IPS-11a (cell line): ENCODE data around the gene SPOCD1.

ENCODE experiments used
- H3K4me3 ChIP-seq: one replicate; pipeline ENCODE4 v1.5.1; 2013; ENCODE audit warnings: low read depth, low read length, control low read depth

Gene SPOCD1

DNA sequence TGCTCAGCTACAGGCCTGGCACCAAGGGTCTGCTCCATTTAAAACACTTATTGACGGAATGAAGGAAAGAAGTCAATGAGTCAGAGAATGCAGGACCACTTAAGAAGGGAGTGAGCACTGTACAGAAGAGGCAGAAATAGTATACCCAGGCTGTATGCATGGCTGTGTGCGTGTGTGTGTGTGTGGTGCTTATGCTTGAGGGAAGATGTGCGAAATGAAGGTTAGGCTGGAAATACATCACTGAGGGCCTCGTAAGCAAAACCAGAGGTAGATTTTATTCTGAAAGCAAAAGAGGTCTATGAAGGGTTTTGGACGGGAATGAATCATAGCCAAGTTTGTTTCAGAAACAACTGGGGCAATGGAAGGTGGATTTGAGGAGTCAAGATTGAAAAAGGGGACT lies 42.0 kb downstream of the SPOCD1 start:
- no peak overlapping the region for H3K4me3 ChIP-seq

DNA sequence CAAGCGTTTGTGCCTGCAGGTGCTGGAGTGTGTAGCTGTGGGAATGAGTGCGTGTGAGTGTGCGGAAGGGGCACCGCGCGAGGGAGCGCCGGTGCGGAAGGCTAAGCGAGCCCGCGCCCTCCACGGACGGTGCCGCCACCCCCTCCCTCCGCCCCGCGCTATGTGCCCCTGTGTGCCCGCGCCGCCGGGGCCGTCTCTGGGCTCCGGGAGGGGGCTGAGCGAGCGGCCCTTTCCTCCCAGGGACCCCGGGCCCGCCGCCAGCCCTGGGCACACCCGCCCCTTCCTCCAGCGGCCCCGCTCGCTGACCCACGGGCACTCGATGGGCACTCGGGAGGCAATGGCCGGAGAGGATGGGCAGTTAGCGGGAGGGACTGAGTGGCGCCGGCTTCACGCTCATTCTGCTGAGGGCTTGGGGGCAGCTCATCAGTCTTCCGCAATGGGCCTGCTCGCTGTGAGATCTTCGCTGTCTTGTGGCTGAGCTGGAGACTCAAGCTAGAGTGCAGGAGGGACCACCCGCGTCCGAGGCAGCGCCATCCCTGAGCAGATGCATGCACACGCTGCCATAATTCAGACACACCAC lies 43.1 kb downstream of the SPOCD1 start:
- peak overlapping the region; percentile 43 for H3K4me3 ChIP-seq

DNA sequence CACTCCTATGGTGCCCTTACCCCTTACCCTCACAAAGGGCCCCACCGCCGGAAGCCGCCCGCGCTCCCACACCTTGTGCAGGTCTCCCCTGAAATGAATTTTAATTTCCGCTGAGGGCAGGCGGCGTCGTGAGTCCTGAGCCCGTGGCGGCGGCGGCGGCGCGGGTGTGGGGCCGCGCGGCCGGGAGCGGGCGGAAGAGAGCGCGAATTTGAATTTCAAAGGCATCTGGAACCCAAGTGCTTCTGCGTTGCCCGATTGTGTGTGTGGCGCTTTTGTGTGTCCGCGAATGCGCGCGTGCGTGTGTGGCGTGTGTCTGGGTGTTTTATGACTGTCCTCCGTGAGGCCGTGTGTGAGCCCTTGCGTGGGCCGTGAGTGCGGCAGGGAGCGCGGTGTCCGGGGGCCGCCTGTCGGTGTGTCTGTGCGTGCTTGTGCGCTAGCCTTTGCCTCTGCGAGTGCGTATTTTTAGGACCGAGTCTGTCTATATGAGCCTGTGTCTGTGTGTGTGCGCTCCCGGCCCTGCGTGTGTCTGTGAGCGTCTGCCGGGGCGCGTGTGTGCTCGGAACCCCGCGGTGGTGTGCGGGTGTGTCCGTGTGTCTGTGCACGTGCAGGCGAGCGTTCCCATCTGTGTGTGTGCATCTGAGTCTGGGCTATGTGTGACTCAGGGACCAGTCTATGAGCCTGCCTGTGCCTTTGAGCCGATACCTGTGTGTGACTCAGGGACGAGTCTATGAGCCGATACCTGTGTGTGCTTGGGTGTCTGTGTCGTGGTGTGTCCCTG lies 43.7 kb downstream of the SPOCD1 start:
- peak overlapping the region; percentile 43 for H3K4me3 ChIP-seq

DNA sequence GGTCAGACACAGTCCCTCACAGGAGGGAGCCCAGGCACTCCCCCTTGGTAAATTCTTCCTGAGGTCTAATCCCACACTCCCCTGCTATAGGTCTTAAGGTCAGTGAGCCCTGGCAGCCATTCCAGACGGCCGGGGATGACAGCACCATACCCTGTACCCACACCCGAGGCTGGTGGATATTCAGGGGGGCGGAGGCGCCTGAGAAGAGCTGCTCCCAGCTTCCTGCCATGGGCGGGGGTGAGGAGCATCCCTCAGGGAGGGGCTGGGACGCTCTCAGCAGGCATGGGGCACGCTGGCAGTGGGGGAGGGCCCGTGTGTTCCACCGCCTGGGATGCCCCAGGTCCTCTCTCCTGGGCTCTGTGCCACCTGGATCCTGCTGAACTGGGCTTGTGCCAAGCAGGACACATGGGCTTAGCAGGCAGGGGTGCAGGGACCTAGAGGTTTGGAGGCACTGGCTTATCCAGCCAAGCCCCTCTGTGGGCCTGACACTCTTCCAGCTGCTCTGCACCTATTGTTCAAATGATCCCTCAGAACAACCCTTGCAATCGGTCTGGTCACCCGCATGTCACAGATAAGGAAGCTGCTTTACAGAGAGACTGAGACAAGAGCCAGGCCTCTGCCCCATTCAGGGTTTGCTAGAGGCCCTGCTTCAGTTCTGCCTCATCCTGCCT lies 46.0 kb downstream of the SPOCD1 start:
- no peak overlapping the region for H3K4me3 ChIP-seq

DNA sequence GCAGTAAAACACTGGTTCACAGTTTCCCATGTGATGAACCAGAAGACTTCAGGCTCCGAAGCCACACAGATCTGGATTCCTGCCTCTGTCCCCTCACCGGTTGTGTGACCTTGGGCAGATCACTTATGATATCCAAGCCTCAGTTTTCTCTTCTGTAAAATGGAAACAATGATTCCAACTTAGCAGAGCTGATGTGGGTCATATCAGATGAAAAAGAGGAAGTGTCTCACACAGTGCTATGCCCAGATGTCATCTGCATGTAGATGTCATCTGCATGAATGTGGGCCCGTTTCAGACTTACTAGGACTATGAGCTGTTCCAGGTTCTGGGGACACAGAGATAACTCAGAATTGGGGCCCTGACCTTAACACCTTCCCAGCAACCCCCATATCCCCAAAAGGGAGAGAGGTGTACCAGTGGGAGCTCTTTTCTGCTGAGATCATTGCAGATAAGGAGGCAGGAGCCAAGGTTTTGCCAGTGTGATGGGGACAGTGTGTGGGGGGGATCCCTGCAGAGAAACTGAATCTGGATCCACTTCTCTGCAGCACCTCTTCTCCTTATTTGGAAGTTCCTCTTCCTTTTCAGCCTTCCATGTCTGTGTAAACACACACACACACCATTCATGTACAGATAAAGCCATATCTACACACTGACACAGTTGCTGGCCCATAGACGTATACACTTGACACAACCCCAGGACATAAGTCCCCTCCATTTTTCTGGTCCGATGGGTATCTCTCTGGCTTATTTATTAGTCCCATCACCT lies 46.7 kb downstream of the SPOCD1 start:
- H3K4me3 ChIP-seq, result no peak overlapping the region

DNA sequence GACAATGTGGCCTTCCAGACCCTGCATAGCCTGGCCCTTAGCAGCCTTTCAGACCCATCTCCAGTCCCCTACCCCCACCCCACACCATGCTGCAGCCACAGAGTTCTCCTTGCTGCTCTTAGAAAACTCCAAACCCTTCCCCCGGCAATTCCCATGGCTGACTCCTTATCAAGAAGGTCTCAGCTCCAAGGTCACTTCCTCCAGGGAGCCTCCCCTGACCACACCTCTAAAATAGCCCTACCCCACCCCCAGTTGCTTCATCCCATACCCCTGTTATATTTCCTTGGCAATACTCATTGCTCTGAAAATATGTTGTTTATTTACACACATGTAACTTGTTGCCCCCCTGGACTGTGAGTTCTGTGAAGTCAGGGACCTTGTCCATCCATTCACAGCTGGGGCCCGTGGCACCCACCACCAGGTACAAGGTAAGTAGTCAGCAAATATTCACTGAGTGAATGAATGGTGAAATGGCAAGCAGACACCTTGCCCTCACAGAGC lies 47.4 kb downstream of the SPOCD1 start:
- H3K4me3 ChIP-seq, result no peak overlapping the region

DNA sequence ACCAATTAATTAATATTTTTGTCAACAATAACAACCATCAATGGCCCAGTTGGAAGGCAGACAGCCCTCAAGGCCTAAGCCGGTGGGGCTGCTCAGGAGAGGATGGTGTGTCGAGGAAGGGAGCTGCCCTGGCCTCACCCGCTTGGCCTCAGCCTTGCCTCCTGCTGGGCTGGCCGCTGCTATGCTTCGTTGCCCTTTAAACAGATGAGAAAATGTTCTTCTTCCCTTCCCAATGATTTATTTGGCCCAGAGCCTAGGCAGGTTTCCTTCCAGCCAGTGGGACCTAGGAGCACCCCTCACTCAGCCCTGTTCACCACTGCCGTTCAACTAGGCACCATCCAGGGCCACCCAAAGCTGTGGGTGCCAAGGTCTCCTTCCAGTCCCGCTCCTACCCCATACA lies 48.6 kb downstream of the SPOCD1 start:
- no peak overlapping the region for H3K4me3 ChIP-seq

DNA sequence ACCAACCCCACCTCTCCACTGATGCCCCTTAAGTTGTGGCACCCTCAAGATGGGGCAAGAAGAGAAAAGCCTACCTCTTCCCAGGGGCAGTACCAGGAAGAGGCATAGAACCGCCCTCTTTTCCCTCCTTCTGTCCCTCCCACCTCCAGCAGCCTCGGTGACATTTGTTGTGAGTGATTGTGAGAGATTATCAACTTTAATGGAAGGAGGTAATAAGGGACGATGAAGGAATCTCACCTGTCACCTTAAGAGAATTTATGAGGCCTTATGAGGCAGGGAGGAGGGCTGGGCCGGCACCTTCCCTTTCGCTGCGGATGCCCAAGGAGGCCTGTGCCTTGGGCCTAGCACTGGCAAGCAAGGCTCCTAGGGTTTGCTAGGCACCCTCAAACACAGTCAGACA lies 50.3 kb downstream of the SPOCD1 start:
- no peak overlapping the region for H3K4me3 ChIP-seq

DNA sequence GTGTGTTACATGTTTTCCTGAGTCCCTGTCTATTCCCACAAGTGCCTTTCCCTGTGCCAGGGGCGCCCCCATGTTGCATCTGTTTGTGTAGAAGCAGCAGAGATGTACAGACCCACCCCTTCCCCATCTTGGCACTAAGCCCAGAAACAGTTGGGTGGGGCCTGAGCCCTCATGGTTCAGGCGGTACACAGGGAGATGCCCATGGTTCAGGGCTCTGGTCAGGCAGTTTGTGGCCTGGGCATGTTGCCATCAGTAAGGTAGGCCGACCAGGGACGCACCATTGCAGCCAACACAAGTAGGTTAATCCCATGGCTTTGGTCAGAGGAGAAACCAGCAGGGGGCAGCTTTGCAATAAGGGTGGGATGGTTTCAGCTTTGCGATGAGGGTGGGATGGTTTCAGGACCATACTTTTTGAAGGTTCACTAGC lies 50.8 kb downstream of the SPOCD1 start:
- no peak overlapping the region for H3K4me3 ChIP-seq

DNA sequence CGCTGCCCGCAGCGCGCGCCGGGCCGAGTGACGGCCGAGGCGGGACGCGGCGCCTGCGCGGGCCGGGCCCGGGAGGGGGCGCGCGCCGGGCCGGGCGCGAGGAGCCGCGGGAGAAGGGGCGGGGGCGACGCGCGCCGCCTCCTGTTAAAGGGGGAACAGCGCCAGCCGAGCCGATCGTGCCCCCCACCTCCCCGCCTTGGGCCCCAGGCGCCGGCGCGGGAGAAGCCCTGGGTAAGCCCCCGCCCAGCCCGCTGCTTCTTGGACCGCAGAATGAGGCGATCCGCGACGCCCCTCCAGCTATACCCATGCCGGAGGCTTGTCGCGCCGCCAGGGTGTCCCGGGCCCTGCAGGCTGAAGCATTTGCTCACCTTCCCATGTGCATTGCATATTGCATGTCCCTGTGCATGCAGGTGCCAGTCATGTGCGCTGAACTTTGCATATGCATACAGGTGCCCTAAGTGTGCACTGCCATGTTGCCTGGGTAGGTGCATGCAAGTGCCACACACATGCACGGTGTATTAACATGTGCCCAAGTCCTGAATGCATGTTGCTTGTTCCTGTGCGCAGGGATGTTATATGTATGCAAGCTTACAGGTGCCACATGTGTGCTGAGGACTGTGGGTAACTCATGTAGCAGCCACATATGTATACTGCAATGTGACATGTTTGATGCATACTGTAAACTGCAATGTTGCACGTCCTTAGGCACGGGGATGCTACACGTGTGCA lies 51.3 kb downstream of the SPOCD1 start, which contains the start of gene ADGRB2:
Gene ADGRB2 (minus strand): TSS at position 29 of the 729 bp plus-strand sequence. CDS start 7,119 bp downstream, outside the sequence.
- H3K4me3 ChIP-seq, result peak within 1 kb of the TSS; percentile 47

DNA sequence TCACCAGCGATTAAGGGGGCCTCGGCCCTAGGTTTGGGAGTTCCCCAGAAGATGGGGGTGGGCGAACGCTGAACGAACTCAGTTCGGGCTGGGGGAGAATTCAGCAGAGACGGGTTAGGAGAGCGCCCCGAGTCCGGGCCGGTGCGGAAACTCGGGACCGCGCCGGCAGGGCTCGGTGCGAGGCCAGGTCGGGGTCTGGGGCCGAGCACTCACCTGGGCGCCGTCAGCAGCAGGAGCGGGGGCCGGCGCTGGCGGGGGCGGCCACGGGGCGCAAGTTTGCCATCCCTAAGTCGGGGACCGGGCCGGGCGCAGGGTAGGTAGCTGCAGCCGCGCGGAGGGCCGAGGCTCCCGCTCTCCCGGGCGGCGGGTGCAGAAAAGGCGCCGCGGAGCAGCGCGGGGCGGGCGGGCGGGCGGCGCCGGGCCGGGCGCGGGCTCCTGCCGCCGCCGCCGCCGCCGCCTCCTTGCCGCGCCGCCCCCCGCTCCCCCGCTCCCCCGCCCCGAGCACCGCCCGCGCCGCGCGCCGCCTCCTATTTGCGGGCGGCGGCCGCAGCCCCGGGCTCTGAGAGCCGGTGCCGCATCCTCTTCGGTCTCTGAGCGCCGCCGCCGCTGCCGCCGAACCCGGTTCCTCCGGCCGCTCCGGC lies 52.0 kb downstream of the SPOCD1 start:
- peak overlapping the region; percentile 47 for H3K4me3 ChIP-seq

DNA sequence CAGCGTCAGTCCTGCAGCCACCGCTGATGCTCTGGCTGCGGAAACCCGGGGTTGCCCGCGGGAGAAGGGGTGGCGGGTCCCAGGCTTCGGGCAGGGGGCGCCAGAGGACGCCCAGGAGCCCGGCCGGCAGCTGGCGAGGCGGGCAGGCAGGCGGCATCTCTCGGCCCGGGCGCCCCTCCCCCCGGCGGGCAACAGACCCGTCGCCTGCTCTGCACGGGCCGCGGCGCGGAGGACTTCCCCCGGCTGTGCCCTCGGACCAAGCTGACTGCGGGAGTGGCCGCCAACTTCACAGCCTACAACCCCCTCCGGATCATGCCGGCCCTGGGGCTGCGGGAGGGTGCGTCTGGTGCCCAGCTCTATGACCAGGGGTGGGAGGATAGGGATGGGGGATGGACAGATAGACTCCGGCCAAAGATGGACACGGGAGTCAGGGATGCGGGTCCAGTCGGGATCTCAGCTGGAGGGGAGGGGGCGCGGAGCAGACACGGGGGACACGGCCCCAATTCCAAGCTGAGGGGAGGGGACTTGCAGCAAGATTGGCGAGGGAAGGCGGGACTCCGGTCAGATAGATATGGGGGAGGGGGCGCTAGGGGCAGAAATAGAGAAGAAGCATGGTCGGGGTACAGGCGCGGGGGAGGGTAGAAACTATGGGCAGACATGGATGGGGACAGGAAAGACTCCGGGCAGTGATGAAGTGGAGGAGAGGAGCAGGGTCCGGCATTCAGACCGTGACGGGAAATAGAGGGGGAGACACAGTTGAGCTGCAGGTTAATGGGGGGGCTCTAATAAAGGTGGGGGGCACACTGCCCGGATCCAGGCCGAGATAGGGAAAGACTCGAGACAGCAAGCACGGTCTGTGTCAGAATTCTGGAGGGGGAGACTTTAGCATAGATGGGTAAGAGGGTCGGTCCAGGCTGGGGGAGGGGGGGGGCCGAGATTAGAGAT lies 52.8 kb downstream of the SPOCD1 start:
- H3K4me3 ChIP-seq, result peak overlapping the region; percentile 47

DNA sequence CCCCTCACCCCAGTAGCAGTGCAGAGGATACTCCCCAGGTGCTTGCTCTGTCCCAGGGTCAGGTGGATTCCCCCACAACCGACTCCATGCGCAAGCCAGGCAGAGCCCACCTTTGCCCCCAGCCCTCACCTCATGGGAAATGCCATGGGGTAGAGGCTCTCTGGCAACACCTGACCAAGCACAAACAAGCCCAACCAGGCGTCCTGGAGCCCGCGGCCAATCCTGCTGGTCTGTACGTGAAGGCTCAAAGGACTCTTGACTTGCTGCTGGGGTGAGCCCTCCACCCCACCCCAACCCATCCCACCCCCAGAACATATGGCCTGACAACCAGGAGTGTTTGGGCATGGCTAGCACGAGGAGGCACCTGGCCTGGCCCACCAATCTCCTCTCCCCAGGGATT lies 53.5 kb downstream of the SPOCD1 start:
- no peak overlapping the region for H3K4me3 ChIP-seq

DNA sequence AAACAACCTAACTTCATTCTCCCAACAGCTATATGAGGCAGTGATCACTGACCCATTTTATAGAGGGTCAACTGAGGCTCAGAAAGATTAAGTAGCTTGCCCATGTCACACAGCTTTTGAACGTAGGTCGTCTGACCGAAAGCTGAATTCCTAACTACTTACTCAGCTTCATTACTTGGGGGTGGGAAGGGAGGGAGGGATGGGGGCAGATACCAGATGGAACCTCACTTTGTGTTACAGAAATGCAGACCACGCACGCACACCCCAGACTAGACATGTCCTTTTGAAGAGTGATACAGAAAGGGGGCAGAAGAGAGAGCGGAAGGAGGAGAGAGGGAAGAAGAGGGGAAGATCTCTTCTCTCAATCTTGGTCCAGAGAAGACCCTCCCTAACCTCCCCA lies 53.9 kb downstream of the SPOCD1 start:
- no peak overlapping the region for H3K4me3 ChIP-seq

DNA sequence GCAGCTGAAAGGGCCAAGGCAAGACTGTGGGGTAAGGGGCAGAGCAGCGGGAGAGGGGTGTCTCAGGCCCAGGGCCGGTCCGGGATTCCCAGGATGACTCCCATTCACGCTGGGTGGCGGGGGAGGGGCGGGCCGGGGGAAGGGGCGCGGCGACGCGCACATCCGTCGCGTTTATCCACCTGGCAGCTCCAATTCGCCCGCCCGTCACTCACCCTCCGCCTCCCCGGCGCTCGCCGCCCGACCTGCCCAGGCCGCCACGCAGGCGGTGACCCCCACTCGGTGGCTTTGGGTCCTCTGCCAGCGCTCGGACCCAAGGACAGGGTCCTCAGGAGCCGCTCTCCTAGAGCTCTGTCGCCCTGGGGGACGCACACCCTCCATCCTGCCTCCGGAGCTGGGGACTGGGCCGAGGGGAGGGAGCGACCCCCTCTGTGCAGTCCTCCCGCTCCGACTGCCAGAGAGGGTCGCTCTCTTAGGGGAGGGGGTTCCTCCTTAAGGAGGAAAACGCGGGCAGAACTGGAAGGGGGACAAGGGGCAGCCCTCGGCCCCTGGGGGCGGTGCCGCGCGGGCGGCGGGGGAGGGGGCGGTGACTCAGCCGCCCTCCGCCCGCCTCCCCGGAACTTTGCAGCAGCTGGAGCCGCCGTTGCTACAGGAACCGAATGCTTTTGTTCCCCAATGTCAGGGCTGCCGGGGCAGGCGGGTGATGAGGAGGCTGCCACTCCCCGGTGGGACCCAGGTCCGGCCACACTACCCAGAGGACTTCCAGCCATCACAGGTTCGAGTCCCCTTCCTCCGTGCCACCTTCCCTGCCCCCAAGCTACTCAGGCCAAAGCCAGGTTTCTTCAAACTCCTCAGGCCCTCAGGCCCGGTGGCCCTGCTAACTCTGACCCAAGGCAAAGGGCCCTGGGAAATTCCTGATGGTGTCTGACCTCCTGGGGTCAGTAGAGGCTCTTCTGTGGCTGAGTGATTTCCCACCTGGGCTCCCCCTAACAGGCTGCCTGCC lies 55.1 kb downstream of the SPOCD1 start:
- peak overlapping the region; percentile 60 for H3K4me3 ChIP-seq

DNA sequence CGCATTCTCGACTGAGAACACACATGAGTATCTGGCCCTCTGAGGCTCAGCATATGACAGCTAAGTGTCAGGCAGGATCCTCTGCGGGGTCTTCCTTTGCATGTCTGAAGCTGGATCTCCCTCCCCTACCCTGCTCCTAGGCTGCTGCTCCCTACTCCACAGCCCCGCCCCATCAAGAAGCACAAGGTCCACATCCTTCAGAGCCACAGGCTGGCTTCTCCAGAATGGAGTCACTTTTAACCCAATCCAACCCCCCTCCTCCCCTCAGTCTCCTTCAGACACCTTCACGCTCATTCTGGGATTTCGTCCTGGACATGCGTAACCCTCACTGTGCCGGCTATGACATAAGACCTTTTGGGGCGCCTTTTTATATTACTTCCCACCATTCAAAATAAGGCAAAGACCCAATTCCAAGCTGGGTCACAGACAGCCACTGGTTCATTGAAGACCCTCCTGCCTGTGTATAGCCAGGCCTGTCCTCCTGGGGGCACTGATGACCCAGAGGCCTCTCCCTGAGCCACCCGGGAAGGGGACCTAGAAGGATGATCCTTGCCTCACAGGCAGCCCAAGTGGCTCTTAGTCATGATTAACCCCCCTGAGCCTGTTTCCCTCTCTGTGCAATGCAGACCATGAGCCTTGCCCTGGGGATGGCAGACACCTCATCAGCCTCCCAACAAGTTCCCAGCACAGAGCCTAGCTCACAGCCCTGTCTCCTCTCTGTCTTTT lies 56.4 kb downstream of the SPOCD1 start:
- H3K4me3 ChIP-seq, result no peak overlapping the region

DNA sequence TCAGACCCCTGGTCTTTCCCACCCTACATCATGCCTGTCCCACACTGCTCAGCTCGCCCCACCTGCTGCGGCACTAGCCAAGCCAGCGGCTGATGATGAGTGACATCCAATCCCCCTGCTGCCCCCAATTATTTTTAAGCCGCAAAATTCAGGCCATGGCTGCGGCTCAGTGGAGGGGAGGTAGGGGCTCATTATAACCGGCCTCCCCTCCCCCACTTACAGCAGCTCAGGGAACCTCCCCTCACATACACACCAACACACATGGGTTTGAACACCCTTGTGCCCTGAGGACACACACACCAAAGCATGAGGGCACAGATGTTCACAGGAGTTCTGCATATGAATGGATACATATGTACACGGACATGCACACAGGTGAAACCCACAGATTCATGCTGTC lies 57.0 kb downstream of the SPOCD1 start:
- no peak overlapping the region for H3K4me3 ChIP-seq
